ENCODE results near the gene KBTBD6.

The KBTBD6 gene

DNA sequence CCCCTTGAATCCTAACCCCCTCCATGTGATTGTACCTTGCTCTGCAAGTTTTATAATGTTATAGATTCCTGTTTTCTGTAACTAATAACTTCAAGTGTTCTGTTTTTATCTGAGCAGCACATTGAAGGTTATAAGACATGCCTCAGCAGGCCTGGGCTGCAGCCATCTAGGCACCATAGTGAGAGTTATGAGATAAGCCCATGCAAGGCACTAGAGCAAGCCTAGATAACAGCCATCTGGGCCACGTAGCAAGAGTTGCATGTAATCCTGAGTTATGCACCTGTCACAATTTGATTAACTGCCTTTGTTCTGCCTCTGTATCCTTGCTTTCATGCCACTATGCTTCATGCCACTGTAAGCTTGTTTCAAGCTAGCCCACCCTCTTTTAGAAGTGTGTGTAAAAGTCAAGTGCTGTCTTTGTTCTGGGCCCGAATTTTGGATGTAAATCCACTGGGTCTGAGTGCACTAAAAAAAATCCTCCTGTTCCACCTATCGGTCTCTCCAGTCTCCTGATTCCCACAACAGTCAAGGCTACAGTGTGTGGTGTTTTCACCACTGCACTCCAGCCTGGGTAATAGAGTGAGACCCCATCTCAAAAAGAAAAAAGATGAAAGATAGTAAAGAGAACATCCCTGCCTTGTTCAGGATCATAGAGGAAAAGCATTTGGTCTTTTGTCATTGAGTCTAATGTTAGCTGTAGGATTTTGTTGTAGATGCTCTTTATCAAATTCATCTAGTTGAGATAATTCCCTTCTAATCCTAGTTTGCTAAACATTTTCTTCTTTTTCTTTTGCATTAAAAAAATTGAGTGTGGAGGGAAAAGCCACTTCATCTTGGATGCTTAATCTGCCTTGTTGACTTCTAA, 16.0 kb upstream of the KBTBD6 start:
- TF ChIP-seq, protein P1, sequence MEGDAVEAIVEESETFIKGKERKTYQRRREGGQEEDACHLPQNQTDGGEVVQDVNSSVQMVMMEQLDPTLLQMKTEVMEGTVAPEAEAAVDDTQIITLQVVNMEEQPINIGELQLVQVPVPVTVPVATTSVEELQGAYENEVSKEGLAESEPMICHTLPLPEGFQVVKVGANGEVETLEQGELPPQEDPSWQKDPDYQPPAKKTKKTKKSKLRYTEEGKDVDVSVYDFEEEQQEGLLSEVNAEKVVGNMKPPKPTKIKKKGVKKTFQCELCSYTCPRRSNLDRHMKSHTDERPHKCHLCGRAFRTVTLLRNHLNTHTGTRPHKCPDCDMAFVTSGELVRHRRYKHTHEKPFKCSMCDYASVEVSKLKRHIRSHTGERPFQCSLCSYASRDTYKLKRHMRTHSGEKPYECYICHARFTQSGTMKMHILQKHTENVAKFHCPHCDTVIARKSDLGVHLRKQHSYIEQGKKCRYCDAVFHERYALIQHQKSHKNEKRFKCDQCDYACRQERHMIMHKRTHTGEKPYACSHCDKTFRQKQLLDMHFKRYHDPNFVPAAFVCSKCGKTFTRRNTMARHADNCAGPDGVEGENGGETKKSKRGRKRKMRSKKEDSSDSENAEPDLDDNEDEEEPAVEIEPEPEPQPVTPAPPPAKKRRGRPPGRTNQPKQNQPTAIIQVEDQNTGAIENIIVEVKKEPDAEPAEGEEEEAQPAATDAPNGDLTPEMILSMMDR (IDR thresholded peaks at IDR 0.05; ENCODE audit: borderline replicate concordance, insufficient read depth, low read depth, low read length) = no peak
- H3K4me3 ChIP-seq (ENCODE audit: low read depth, low read length) = no peak overlapping the region

DNA sequence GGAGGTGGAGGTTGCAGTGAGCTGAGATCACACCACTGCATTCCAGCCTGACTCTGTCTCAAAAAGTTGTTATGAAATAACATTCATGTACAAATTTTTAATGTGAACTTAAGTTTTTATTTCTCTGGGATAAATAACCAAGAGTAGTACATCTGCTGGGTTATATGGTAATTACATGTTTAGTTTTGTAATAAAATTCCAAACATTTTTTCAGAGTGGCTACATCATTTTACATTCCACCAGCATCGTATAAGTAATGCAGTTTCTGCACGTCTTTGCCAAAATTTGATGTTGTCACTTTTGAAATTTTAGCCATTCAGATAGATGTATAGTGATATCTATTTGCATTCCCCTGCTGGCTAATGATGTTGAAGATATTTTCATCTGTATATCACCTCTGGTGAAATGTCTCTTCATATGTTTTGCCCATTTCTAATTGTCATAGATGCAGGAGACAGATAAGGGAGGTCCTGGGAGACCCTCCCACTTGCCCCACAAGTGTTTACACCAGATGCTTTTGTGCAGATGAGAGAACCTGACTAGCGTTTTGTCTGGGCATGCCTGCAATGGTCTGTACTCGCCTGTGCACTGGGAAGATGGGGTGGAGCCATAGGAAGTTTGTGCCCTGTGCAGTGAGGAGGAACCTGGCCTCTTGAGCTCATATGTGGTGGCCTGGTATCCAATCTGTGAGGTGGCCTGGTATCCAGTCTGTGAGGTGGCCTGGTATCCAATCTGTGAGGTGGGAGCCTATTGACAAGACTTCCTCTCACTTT, 12.7 kb upstream of the KBTBD6 start:
- TF ChIP-seq, protein P1 (IDR thresholded peaks at IDR 0.05; ENCODE audit: borderline replicate concordance, insufficient read depth, low read depth, low read length) = no peak
- H3K4me3 ChIP-seq (ENCODE audit: low read depth, low read length) = no peak overlapping the region

DNA sequence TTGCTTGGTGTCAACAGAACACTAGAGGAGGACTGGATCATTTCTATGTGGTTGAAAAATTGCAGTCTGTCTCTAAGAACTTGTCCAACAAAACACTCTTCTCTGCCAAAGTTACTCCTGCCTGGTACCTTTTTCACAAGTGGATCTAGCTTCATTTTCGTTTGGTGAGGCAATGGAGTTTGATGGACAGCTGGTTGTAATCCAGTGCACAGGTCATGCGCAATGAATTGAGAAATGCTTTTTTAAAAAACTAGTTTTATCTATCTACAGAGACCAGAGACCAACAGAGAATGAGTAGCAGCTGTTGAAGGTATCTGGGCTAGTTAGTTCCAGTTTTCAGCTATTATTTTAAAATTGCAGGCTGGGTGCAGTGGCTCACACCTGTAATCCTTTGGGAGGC, 12.0 kb upstream of the KBTBD6 start:
- no peak overlapping the region for H3K4me3 ChIP-seq (ENCODE audit: low read depth, low read length)
- TF ChIP-seq, protein P1 (IDR thresholded peaks at IDR 0.05; ENCODE audit: borderline replicate concordance, insufficient read depth, low read depth, low read length) = no peak

DNA sequence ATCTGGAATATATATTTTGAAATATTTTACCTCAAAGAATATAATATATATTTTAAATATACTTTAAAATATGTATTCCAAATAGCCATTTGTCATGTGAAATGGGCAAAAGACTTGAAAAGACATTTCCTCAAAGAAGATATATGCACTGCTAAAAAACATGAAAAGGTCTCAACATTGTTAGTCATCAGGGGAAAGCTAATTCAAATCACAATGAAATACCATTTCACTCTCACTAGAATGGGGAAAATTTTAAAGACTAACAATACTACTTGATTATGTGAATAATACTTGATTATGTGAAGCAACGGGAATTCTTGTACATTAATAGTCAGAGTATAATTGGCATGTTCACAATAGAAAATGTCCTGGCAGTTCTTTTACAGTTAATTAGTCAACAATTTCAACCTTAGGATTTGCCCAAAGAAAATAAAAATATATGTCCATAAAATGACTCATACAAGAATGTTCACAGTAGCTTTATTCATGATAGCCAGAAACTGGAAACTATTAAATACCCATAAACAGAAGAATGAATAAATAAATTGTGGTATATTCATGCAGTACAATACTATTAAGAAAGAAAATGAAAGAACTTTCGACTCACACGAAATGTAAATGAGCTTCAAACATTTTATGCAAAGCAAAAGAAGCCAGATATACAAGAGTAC, 6.8 kb upstream of the KBTBD6 start:
- TF ChIP-seq, protein P1 (IDR thresholded peaks at IDR 0.05; ENCODE audit: borderline replicate concordance, insufficient read depth, low read depth, low read length) = no peak
- H3K4me3 ChIP-seq (ENCODE audit: low read depth, low read length) = no peak overlapping the region

DNA sequence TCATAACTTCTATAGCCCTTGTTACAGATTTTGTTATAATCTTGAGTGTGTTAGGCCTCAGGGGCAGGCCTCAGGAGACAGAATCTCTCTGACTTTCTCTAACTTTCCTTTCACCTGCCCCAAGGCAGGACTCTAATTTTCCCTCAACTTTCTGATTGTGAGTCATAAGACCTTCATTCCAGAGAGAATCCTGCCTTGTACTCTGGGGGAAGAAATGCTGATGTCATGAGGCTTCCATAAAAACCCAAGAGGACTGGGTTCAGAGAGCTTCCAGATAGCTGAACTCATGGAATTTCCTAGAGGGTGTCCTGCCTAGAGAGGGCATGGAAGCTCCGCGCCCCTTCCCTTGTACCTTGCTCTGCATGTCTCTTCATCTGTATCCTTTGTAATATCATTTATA, 5.3 kb upstream of the KBTBD6 start:
- H3K4me3 ChIP-seq (ENCODE audit: low read depth, low read length) = no peak overlapping the region
- TF ChIP-seq, protein P1 (IDR thresholded peaks at IDR 0.05; ENCODE audit: borderline replicate concordance, insufficient read depth, low read depth, low read length) = no peak

DNA sequence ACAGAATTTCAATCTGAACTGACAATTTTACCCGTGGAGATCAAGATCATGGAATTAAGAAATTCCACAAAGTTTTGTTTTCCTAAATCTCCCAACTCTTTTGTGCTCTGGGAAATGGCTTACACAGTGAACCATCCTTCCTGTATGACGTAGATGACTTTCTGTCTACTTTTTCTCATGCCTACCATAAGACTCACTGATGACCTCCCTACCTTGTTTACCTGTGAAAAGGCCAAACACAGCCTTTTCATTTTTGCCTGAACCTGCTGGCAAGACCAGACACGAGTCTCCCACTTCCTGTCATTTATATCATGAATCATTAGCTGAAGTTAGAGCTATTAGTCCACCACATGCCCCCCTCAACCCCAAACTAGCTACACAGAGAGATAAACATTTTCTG, 4.6 kb upstream of the KBTBD6 start:
- TF ChIP-seq, protein P1 (IDR thresholded peaks at IDR 0.05; ENCODE audit: borderline replicate concordance, insufficient read depth, low read depth, low read length) = no peak

More for the DNA sequence above, 4.6 kb upstream of the KBTBD6 start:
- no peak overlapping the region for H3K4me3 ChIP-seq (ENCODE audit: low read depth, low read length)

All from GM12875 (cell line).